ENCODE measurements around the gene SLAMF1. TPM values are rescaled to one million over a fixed set of nuclear protein-coding genes. Genes with fewer than 3 reads are reported as not detected.

SLAMF1 gene
- total and polyA plus RNA-seq, 9 of the 15 experiments (the other 6 are each of a cell fraction or from before 2014, with no cell fraction given) = 0.04 to 0.17 (median 0.11) TPM; not detected in 4

GRCh38 chr1:160607011-160607671 lies 39.7 kb downstream of the SLAMF1 start (continued):
- no peak for TF ChIP-seq MGA (IDR thresholded peaks at IDR 0.05)
- no peak for TF ChIP-seq FIP1L1 (IDR thresholded peaks at IDR 0.05; ENCODE audit: low read depth, low read length, poor library complexity, severe bottlenecking)
- TF ChIP-seq ZNF592 (IDR thresholded peaks at IDR 0.05) = peak; percentile 84
- TF ChIP-seq ZC3H11A (IDR thresholded peaks at IDR 0.05; ENCODE audit: low read depth, low read length) = no peak
- TF ChIP-seq DEAF1 (CRISPR knock-in tag; IDR thresholded peaks at IDR 0.05) = peak; percentile 99
- no peak for TF ChIP-seq ZNF57 (CRISPR knock-in tag; IDR thresholded peaks at IDR 0.05)
- no peak for TF ChIP-seq PTRF (tag; IDR thresholded peaks at IDR 0.05)
- peak; percentile 83 for TF ChIP-seq SPI1 (IDR thresholded peaks at IDR 0.05; ENCODE audit: borderline replicate concordance, low read depth, low read length)
- peak; percentile 24; the same call in 1 of the 2 replicates for TF ChIP-seq L3MBTL2 (IDR thresholded peaks at IDR 0.05)
- no peak for TF ChIP-seq TCF7L2 (IDR thresholded peaks at IDR 0.05; ENCODE audit: low read depth, low read length)
